H9 (cell line): Measurements from ENCODE around the gene USP12. TPM values are rescaled to one million over a fixed set of nuclear protein-coding genes. Genes with fewer than 3 reads are reported as not detected.

Source experiments
- DNase-seq: peaks from one replicate; pipeline ENCODE4 v3.0.0-alpha.2; 2017
- H2AFZ ChIP-seq: one replicate; pipeline ENCODE4 v1.6.1; 2013; ENCODE audit warnings: mild to moderate bottlenecking, low read length, control low read depth, moderate library complexity
- H2AK5ac ChIP-seq: 2 replicates; pipeline ENCODE4 v1.6.1; 2013; ENCODE audit warnings: low read length, control low read depth, mixed read lengths; ENCODE audit not compliant: insufficient read length
- H2BK120ac ChIP-seq: one replicate; pipeline ENCODE4 v1.6.1; 2013; ENCODE audit warnings: low read depth, mild to moderate bottlenecking, low read length, control low read depth, inconsistent platforms; ENCODE audit not compliant: poor library complexity, severe bottlenecking
- H2BK12ac ChIP-seq: 2 replicates; pipeline ENCODE4 v1.6.1; 2013; ENCODE audit warnings: low read length, control low read depth, mixed read lengths, low read depth; ENCODE audit not compliant: insufficient read length
- H2BK15ac ChIP-seq: 2 replicates; pipeline ENCODE4 v1.6.1; 2013; ENCODE audit warnings: low read depth, low read length, control low read depth
- H2BK20ac ChIP-seq: one replicate; pipeline ENCODE4 v1.6.1; 2013; ENCODE audit warnings: low read depth, mild to moderate bottlenecking, low read length, control low read depth, inconsistent platforms; ENCODE audit not compliant: poor library complexity, severe bottlenecking
- H2BK5ac ChIP-seq: 2 replicates; pipeline ENCODE4 v1.6.1; 2013; ENCODE audit warnings: low read length, control low read depth, mixed read lengths; ENCODE audit not compliant: insufficient read length
- H3K14ac ChIP-seq: 2 replicates; pipeline ENCODE4 v1.6.1; 2013; ENCODE audit warnings: low read length, control low read depth; ENCODE audit not compliant: insufficient read depth
- H3K18ac ChIP-seq: 2 replicates; pipeline ENCODE4 v1.6.1; 2013; ENCODE audit warnings: low read depth, mild to moderate bottlenecking, mixed read lengths, low read length, control low read depth; ENCODE audit not compliant: insufficient read length
- H3K23ac ChIP-seq: 2 replicates; pipeline ENCODE4 v1.6.1; 2013; ENCODE audit warnings: low read length, control low read depth, mixed read lengths, low read depth; ENCODE audit not compliant: insufficient read length
- H3K23me2 ChIP-seq: 2 replicates; pipeline ENCODE4 v1.6.1; 2013; ENCODE audit warnings: low read depth, mild to moderate bottlenecking, mixed read lengths, low read length, control low read depth; ENCODE audit not compliant: insufficient read length, poor library complexity, severe bottlenecking
- H3K27ac ChIP-seq: 2 replicates; pipeline ENCODE4 v1.5.1; 2013; ENCODE audit warnings: low read length, control low read depth, mixed read lengths, low read depth; ENCODE audit not compliant: insufficient read length
- H3K27me3 ChIP-seq: 2 replicates; pipeline ENCODE4 v1.6.1; 2013; ENCODE audit warnings: low read length, control low read depth, inconsistent platforms; ENCODE audit not compliant: insufficient read depth
- H3K4ac ChIP-seq: 2 replicates; pipeline ENCODE4 v1.6.1; 2013; ENCODE audit warnings: low read depth, mild to moderate bottlenecking, control low read depth, inconsistent platforms, low read length, moderate library complexity
- H3K4me1 ChIP-seq: 2 replicates; pipeline ENCODE4 v1.6.1; 2013; ENCODE audit warnings: low read length, control low read depth, inconsistent platforms; ENCODE audit not compliant: insufficient read depth
- H3K4me2 ChIP-seq: 2 replicates; pipeline ENCODE4 v1.6.1; 2013; ENCODE audit warnings: low read length, control low read depth, mixed read lengths; ENCODE audit not compliant: insufficient read length, insufficient read depth
- H3K56ac ChIP-seq: 2 replicates; pipeline ENCODE4 v1.6.1; 2013; ENCODE audit warnings: low read depth, mild to moderate bottlenecking, mixed read lengths, low read length, control low read depth; ENCODE audit not compliant: insufficient read length
- H3K79me1 ChIP-seq: 2 replicates; pipeline ENCODE4 v1.6.1; 2013; ENCODE audit warnings: low read depth, mild to moderate bottlenecking, moderate library complexity, low read length, control low read depth, inconsistent platforms; ENCODE audit not compliant: insufficient read depth, poor library complexity, severe bottlenecking
- H3K79me2 ChIP-seq: 2 replicates; pipeline ENCODE4 v1.6.1; 2013; ENCODE audit warnings: low read length, control low read depth, inconsistent platforms; ENCODE audit not compliant: insufficient read depth
- H3K9ac ChIP-seq: 2 replicates; pipeline ENCODE4 v1.6.1; 2013; ENCODE audit warnings: low read length, control low read depth, mixed read lengths; ENCODE audit not compliant: insufficient read length; ENCODE audit errors: extremely low read depth
- H3K9me3 ChIP-seq: one replicate; pipeline ENCODE4 v1.6.1; 2013; ENCODE audit warnings: low read depth, low read length, inconsistent platforms; ENCODE audit not compliant: control insufficient read depth
- H3T11ph ChIP-seq: one replicate; pipeline ENCODE4 v1.6.1; 2013; ENCODE audit warnings: mild to moderate bottlenecking, low read length, control low read depth, inconsistent platforms
- H4K20me1 ChIP-seq: one replicate; pipeline ENCODE4 v1.6.1; 2013; ENCODE audit not compliant: control insufficient read depth, insufficient read length, insufficient read depth
- H4K5ac ChIP-seq: 2 replicates; pipeline ENCODE4 v1.6.1; 2013; ENCODE audit warnings: low read depth, mild to moderate bottlenecking, mixed read lengths, low read length, control low read depth; ENCODE audit not compliant: insufficient read length
- H4K8ac ChIP-seq: replicated peaks from 2 replicates; pipeline ENCODE4 v1.6.1; 2013; ENCODE audit warnings: low read length, control low read depth, mixed read lengths, low read depth; ENCODE audit not compliant: insufficient read length
- H4K91ac ChIP-seq: 2 replicates; pipeline ENCODE4 v1.6.1; 2013; ENCODE audit warnings: low read depth, mild to moderate bottlenecking, moderate library complexity, mixed read lengths, low read length, control low read depth; ENCODE audit not compliant: insufficient read length
- H3K27ac Mint-ChIP-seq, 3 experiments: 2 replicates in 2 of 3; 3 replicates in 1 of 3; pipeline ENCODE4 v1.8.0; 2020 to 2021; ENCODE audit warnings: mixed read lengths in 3 of 3, mild to moderate bottlenecking in 1 of 3, moderate library complexity in 1 of 3
- H3K27me3 Mint-ChIP-seq: 2 replicates; pipeline ENCODE4 v1.8.0; 2021; ENCODE audit warnings: low read depth, mild to moderate bottlenecking, moderate library complexity, mixed read lengths
- H3K36me3 Mint-ChIP-seq, 3 experiments: 2 replicates in 2 of 3; 3 replicates in 1 of 3; pipeline ENCODE4 v1.8.0; 2020 to 2021; ENCODE audit warnings: low read depth in 3 of 3, mixed read lengths in 3 of 3; ENCODE audit not compliant: insufficient read depth in 1 of 3
- H3K4me1 Mint-ChIP-seq, 2 experiments: 2 replicates each; pipeline ENCODE4 v1.8.0; 2020; ENCODE audit warnings: mixed read lengths in 2 of 2
- H3K4me3 Mint-ChIP-seq, 2 experiments: 2 replicates in 1 of 2; 3 replicates in 1 of 2; pipeline ENCODE4 v1.8.0; 2020 to 2021; ENCODE audit warnings: mild to moderate bottlenecking in 2 of 2, mixed read lengths in 2 of 2, moderate library complexity in 1 of 2
- H3K9me3 Mint-ChIP-seq, 2 experiments: 2 replicates in 1 of 2; 3 replicates in 1 of 2; pipeline ENCODE4 v1.8.0; 2020; ENCODE audit warnings: mild to moderate bottlenecking in 2 of 2, mixed read lengths in 2 of 2, moderate library complexity in 1 of 2
- WGBS: extraction: QIAGEN DNeasy Blood & Tissue Kit; methylation state at CpG from one replicate; pipeline ENCODE4 v1.1.7; 2013; ENCODE audit warnings: missing lambda C conversion rate, low lambda C conversion rate, mixed read lengths; ENCODE audit not compliant: insufficient read length; ENCODE audit errors: extremely low coverage; 5-methylcytosine and 5-hydroxymethylcytosine counted together
- total RNA-seq: library from RNA; stranded (reverse); gene quantifications from 2 replicates; pipeline ENCODE4 v1.2.1, GENCODE V29; 2021
- TF ChIP-seq, protein P1 (sequence below): fragments of 200-600 bp; sonication (generic); conservative IDR thresholded peaks from 3 replicates; pipeline ENCODE4 v1.8.0; 2021; ENCODE audit warnings: antibody characterized with exemption, mild to moderate bottlenecking

Gene USP12
- total RNA-seq, 1 experiment from 2014 or later: 24.8 TPM

DNA sequence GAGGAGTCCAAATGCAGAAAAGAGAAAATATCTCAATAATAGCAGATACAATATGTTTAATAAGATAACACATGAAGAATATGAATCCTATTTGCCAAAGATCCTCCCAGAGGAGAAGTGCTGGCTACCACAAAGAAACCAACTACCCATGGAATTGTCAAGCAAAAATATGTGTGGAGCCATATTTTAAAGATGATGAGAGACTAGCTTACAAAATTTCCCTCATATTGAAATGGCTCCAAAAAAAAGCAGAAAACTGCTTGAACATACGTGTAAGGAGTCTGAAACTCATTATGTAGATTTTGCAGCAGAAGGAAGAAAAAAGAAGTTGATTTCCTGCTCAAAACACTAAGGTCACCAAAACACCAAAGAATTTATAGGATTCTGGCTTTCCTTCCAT is 94.2 kb downstream of the USP12 start:
- no peak overlapping the region for H3K4ac ChIP-seq
- H4K20me1 ChIP-seq: no peaks in the 10 kb centered on the region
- no peaks in the 10 kb centered on the region for H3K9me3 ChIP-seq
- no peak overlapping the region for H2BK120ac ChIP-seq
- WGBS: no CpG with 5 or more reads among the region's 1 CpG
- H2BK15ac ChIP-seq: no peak overlapping the region
- H3K18ac ChIP-seq: no peak overlapping the region
- H3K79me2 ChIP-seq: no peaks in the 10 kb centered on the region
- no peaks in the 10 kb centered on the region for H3K79me1 ChIP-seq
- no peak overlapping the region for H3K14ac ChIP-seq
- TF ChIP-seq, protein P1, sequence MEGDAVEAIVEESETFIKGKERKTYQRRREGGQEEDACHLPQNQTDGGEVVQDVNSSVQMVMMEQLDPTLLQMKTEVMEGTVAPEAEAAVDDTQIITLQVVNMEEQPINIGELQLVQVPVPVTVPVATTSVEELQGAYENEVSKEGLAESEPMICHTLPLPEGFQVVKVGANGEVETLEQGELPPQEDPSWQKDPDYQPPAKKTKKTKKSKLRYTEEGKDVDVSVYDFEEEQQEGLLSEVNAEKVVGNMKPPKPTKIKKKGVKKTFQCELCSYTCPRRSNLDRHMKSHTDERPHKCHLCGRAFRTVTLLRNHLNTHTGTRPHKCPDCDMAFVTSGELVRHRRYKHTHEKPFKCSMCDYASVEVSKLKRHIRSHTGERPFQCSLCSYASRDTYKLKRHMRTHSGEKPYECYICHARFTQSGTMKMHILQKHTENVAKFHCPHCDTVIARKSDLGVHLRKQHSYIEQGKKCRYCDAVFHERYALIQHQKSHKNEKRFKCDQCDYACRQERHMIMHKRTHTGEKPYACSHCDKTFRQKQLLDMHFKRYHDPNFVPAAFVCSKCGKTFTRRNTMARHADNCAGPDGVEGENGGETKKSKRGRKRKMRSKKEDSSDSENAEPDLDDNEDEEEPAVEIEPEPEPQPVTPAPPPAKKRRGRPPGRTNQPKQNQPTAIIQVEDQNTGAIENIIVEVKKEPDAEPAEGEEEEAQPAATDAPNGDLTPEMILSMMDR: no peak
- no peaks in the 10 kb centered on the region for H3K23me2 ChIP-seq
- no peak overlapping the region for H3K27ac ChIP-seq
- H4K91ac ChIP-seq: no peak overlapping the region
- H2BK20ac ChIP-seq: no peak overlapping the region
- no peak overlapping the region for H2BK5ac ChIP-seq
- no peak overlapping the region for H2AK5ac ChIP-seq
- H3K27me3 ChIP-seq: no peaks in the 10 kb centered on the region
- no peak for DNase-seq
- Mint-ChIP-seq H3K36me3 (peaks cover 7 to 35% (median 25%) of the 10 kb centered on the region in 3 experiments), H3K9me3 (no peaks in the 10 kb centered on the region; a peak in 1 of 5 replicates), H3K27ac (no peak overlapping the region; a peak in 1 of 7 replicates), H3K4me1 (peaks cover 12 to 27% of the 10 kb centered on the region in 2 experiments), H3K27me3 (no peaks in the 10 kb centered on the region), H3K4me3 (no peak overlapping the region)
- no peak overlapping the region for H3K56ac ChIP-seq
- H3T11ph ChIP-seq: no peak overlapping the region
- no peak overlapping the region for H3K23ac ChIP-seq
- no peak overlapping the region for H3K4me2 ChIP-seq
- H3K9ac ChIP-seq: no peak overlapping the region
- H2AFZ ChIP-seq: no peak overlapping the region
- no peak overlapping the region for H2BK12ac ChIP-seq
- no peaks in the 10 kb centered on the region for H3K4me1 ChIP-seq
- H4K5ac ChIP-seq: no peak overlapping the region
- H4K8ac ChIP-seq: no peak overlapping the region
